GM10266 (cell line): ENCODE data around the gene ZC3H14.

Experiments used
- DNase-seq: peaks from one replicate; pipeline ENCODE4 v3.0.0; 2012; ENCODE audit errors: extremely low spot score
- TF ChIP-seq, protein P1 (sequence below): IDR thresholded peaks from 2 replicates; pipeline ENCODE4 v1.5.1; 2012; ENCODE audit warnings: mild to moderate bottlenecking, low read depth; ENCODE audit not compliant: control insufficient read depth, insufficient read depth; ENCODE audit errors: missing control alignments

The ZC3H14 gene

DNA sequence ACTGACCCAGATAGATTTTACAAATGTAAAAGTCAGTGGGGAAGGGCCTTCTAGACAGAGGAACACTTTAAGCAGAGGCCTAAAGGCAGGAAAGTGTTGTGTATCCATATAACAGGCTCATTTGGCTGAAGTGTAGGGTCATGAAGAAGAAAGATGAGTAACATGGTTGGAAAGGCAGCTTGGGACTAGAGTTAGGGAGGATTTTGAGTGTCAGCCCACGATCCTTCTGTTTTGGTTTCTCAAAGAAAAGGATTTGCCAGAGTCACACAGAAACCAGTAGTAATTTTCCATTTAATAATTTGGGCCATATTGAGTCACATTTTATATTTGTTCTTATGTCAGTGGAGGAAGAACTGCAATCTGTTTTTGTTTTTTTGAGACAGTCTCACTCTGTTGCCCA is 76.4 kb downstream of the ZC3H14 start:
- no peak for DNase-seq
- TF ChIP-seq, protein P1, sequence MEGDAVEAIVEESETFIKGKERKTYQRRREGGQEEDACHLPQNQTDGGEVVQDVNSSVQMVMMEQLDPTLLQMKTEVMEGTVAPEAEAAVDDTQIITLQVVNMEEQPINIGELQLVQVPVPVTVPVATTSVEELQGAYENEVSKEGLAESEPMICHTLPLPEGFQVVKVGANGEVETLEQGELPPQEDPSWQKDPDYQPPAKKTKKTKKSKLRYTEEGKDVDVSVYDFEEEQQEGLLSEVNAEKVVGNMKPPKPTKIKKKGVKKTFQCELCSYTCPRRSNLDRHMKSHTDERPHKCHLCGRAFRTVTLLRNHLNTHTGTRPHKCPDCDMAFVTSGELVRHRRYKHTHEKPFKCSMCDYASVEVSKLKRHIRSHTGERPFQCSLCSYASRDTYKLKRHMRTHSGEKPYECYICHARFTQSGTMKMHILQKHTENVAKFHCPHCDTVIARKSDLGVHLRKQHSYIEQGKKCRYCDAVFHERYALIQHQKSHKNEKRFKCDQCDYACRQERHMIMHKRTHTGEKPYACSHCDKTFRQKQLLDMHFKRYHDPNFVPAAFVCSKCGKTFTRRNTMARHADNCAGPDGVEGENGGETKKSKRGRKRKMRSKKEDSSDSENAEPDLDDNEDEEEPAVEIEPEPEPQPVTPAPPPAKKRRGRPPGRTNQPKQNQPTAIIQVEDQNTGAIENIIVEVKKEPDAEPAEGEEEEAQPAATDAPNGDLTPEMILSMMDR: no peak

DNA sequence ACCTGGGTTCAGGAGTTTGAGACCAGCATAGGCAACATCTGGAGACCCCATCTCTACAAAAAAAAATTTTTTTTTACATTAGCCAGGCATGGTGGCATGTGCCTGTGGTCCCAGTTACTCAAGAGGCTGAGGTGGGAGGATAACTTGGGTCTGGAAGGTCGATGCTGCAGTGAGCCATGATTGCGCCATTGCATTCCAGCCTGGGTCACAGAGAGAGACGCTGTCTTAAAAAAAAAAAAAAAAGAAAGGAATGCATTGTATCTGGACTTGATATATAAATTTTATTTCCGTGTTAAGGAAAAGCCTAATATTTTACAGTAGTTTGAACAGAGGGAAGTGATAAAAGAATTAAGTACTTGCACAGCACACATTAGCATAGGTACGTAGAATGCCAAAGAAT is 97.2 kb downstream of the ZC3H14 start:
- DNase-seq: no peak
- TF ChIP-seq, protein P1: no peak

DNA sequence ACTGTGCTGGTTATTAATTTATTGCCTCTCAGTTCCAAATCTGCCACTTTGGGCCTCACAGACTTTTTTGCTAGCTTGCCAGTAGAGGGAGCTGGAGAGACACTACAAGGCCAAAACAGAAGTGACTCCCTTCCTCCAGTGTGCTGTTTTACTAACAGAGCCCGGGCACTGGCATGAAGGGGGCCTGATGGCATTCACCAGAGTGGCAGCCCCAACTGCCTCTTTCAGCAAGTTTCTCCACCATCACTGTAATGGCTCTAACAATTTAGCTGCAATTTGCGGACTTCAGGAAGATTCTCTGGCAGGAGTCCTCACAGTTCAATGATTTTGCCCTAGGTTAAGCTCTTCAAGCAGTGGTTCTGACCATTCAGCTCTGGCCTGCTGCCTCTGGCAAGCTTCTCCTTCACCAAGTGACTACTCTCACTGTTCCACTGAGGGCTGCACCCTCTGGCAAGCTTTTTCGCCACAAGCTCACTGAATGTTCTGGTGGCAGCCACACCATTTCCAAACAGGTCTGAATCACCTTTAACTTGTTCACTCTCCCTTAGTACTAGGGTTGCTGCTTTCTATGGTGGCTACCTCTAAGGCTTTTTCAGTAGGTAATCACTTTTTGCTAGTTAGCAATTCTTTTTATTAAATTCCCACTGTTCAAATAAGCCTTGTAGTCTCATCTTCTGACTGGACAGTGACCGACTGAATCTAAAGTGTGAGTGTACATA is 104.9 kb downstream of the ZC3H14 start:
- TF ChIP-seq, protein P1: peak; percentile 87
- peak; percentile 69 for DNase-seq

DNA sequence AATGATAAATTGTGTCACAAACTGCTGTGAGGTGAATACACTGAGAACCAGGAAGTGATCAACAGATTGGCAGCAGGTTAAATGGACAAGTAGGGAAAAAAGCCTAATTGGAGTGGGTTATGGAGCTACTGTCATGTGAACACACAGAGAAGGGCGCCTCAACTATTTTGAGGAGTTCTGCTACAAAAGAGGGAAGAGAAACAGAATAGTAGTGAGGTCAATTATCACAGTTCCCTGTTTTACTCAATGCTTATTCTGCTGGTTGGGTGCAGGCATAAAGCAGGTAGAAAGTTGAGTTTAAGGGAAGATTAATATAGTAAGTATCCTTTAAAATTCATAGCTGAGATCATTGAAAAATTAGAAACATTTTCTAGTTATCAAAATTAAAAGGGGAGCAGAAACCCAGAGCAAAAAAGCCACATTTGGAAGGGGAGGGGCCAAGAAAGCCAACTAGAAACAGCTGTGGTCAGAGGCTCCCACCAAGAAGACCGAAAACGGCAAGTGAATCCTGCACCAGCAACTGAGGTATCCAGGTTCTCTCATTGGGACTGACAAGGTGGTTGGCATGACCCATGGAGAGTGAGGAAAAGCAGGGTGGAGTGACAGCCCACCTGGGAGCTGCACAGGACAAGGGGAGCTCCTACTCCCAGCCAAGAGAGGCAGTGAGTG is 105.7 kb downstream of the ZC3H14 start:
- TF ChIP-seq, protein P1: no peak
- peak; percentile 47 for DNase-seq

DNA sequence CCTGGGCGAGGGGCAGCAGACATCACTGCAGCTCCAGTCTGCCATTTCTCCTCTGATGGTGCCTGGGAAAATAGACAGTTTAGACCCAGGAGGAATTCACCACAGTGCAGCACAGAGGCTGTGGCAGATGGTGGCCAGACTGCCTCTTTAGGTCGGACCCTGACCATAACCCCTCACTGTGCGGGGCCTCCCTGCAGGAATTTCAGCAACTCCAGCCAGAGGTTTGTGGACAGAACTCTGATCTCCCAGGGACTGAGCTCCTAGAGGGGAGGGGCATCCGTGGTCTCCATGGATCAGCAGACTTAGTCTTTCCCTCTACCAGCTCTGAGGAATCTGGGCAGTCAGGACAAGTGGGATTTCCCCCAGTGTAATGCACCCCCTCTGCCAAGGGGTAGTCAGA is 106.5 kb downstream of the ZC3H14 start:
- no peak for DNase-seq
- TF ChIP-seq, protein P1: no peak
